ENCODE measurements around the gene ESYT3.
"Not testable (repeated sequence)": the region's sequence is repeated elsewhere in the genome, so short reads cannot be mapped to it uniquely, and the experiment has no call there.

ESYT3 gene

DNA sequence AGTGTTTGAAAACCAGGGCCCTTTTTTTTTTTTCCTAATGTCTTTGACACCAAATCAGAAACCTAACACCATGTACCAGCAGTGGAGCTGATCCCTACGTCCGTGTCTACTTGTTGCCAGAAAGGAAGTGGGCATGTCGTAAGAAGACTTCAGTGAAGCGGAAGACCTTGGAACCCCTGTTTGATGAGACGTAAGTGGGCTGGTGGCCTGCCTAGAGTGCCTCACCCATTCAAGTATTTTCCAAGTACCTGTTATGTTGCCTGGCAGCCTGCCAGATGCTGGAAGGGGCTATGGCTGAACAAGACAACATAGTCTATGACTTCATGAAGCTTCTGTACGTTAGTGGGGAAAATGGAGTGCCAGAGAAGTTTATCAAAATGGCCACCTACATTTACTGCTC, 39.7 kb downstream of the ESYT3 start:
- TF ChIP-seq CTCF (IDR thresholded peaks at IDR 0.05; ENCODE audit: low read depth, low read length, missing control alignments), result no peak
- H3K4me3 ChIP-seq (ENCODE audit: low read depth, low read length), result no peak overlapping the region
- no peak for DNase-seq (ENCODE audit: low read depth)

DNA sequence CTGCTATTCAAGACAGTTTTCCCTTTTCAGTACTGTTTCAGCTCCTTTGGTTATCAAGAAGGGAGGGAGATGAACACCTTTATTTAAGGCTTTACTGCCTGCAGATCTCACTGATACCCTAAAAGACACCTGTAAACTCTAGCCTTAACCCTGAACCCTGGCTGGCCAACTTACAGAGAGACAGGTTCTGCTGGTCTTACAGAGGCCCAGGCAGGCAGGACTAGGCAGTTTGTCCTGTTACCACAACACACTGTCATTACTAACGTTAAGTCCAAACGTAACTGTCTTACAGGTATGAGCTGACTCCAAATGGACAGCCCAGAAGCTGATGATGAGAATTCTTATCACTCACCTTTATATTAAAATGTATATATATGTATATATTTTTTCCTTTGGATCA, 42.1 kb downstream of the ESYT3 start:
- H3K4me3 ChIP-seq (ENCODE audit: low read depth, low read length), result no peak overlapping the region

GRCh38 chr3:138477120-138477519, 42.7 kb downstream of the ESYT3 start:
- no peak for TF ChIP-seq CTCF (IDR thresholded peaks at IDR 0.05; ENCODE audit: low read depth, low read length, missing control alignments)
- no peak for DNase-seq (ENCODE audit: low read depth)
- H3K4me3 ChIP-seq (ENCODE audit: low read depth, low read length), result no peak overlapping the region

More for the DNA sequence above, 42.1 kb downstream of the ESYT3 start:
- DNase-seq (ENCODE audit: low read depth), result no peak
- no peak for TF ChIP-seq CTCF (IDR thresholded peaks at IDR 0.05; ENCODE audit: low read depth, low read length, missing control alignments)

GRCh38 chr3:138477801-138478200, 43.4 kb downstream of the ESYT3 start:
- DNase-seq (ENCODE audit: low read depth), result no peak
- no peak for TF ChIP-seq CTCF (IDR thresholded peaks at IDR 0.05; ENCODE audit: low read depth, low read length, missing control alignments)
- no peak overlapping the region for H3K4me3 ChIP-seq (ENCODE audit: low read depth, low read length)

DNA sequence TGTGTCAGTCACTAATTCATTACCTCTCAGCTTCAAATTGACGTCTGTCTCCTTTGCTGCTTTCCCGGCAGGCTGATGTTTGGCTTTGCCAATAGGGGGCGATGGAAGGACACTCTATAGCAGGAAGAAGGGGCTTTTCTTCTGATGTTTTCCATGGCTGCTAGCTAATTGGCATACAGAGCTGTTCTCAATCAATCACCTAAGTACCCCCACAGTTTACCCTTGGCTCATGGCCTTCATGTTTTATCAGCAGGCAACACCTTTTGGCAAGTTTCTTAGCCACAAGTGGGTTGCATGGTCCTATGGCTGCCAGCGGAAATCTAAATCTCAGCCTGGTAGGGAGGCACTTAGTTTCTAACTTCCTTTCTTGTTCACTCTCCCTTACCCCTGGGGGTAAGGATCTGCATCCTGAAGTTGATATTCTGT, 45.0 kb downstream of the ESYT3 start:
- peak; percentile 87 for TF ChIP-seq CTCF (IDR thresholded peaks at IDR 0.05; ENCODE audit: low read depth, low read length, missing control alignments)
- DNase-seq (ENCODE audit: low read depth), result no peak
- no peak overlapping the region for H3K4me3 ChIP-seq (ENCODE audit: low read depth, low read length)

DNA sequence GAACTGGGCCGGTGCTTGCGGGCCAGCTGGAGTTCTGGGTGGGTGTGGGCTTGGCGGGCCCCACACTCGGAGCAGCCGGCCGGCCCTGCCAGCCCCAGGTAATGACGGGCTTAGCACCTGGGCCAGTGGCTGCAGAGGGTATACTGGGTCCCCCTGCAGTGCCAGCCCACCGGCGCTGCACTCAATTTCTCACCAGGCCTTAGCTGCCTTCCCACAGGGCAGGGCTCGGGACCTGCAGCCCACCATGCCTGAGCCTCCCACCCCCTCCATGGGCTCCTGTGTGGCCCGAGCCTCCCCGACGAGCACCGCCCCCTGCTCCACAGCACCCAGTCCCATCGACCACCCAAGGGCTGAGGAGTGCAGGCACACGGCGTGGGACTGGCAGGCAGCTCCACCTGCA, 50.3 kb downstream of the ESYT3 start:
- not testable (repeated sequence) for H3K4me3 ChIP-seq (ENCODE audit: low read depth, low read length); DNase-seq (ENCODE audit: low read depth)

DNA sequence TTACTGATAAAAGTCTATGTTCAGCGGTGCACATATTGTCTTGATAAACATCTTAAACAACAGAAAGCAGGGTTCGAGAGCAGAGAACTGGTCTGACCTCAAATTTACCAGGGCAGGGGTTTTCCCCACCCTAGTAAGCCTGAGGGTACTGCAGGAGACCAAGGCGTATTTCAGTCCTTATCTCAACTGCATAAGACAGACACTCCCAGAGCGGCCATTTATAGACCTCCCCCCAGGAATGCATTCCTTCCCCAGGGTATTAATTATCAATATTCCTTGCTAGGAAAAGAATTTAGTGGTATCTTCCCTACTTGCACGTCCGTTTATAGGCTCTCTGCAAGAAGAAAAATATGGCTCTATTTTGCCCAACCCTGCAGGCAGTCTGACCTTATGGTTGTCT, 52.2 kb downstream of the ESYT3 start:
- DNase-seq (ENCODE audit: low read depth); H3K4me3 ChIP-seq (ENCODE audit: low read depth, low read length): not testable (repeated sequence)

- no peak for DNase-seq (ENCODE audit: low read depth)
- no peak for TF ChIP-seq CTCF (IDR thresholded peaks at IDR 0.05; ENCODE audit: low read depth, low read length, missing control alignments)
- H3K4me3 ChIP-seq (ENCODE audit: low read depth, low read length), result no peak overlapping the region
Observed at GRCh38 chr3:138491971-138492370, 57.6 kb downstream of the ESYT3 start.
